ENCODE measurements around the gene IL5.

DNA sequence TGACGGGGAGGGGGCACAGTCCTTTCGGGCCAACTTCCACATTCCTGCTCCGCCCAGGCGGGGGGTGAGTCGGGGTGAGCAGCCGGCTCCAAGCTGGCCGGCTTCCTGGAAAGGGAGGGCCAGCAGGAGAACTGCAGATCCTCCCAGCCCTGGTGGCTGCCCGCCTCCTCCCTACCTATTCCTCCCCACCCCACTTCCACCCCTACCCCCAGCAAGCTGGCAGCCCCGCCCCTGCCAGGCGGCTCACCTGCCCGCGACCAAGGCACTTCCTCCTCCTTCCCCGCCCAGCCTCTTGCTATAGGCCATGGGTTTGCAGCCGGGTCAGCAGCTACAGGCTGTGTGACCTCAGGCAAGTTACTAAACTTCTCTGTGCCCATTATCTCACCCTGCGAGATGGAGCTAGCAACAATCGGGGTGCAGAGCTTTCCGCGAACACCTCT is 47.1 kb downstream of the IL5 start:
- TF ChIP-seq, protein P1, sequence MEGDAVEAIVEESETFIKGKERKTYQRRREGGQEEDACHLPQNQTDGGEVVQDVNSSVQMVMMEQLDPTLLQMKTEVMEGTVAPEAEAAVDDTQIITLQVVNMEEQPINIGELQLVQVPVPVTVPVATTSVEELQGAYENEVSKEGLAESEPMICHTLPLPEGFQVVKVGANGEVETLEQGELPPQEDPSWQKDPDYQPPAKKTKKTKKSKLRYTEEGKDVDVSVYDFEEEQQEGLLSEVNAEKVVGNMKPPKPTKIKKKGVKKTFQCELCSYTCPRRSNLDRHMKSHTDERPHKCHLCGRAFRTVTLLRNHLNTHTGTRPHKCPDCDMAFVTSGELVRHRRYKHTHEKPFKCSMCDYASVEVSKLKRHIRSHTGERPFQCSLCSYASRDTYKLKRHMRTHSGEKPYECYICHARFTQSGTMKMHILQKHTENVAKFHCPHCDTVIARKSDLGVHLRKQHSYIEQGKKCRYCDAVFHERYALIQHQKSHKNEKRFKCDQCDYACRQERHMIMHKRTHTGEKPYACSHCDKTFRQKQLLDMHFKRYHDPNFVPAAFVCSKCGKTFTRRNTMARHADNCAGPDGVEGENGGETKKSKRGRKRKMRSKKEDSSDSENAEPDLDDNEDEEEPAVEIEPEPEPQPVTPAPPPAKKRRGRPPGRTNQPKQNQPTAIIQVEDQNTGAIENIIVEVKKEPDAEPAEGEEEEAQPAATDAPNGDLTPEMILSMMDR (IDR thresholded peaks at IDR 0.05; ENCODE audit: low read depth, low read length, missing input control): no peak
- TF ChIP-seq, protein P2, sequence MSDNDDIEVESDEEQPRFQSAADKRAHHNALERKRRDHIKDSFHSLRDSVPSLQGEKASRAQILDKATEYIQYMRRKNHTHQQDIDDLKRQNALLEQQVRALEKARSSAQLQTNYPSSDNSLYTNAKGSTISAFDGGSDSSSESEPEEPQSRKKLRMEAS (IDR thresholded peaks at IDR 0.05): peak; percentile 86
- TF ChIP-seq JUND (IDR thresholded peaks at IDR 0.05): no peak
- TF ChIP-seq SP1 (IDR thresholded peaks at IDR 0.05): no peak
- no peak for TF ChIP-seq RAD21 (IDR thresholded peaks at IDR 0.05)
- TF ChIP-seq HNF4G (IDR thresholded peaks at IDR 0.05): no peak
- TF ChIP-seq TAF1 (conservative IDR thresholded peaks at IDR 0.05): no peak
- TF ChIP-seq YY1 (IDR thresholded peaks at IDR 0.05): no peak
- TF ChIP-seq EGR1 (IDR thresholded peaks at IDR 0.05; ENCODE audit: low read depth in 2 of 2): peak in 1 of 2 donors; percentile 22
- TF ChIP-seq, protein P3, sequence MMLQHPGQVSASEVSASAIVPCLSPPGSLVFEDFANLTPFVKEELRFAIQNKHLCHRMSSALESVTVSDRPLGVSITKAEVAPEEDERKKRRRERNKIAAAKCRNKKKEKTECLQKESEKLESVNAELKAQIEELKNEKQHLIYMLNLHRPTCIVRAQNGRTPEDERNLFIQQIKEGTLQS (IDR thresholded peaks at IDR 0.05): no peak
- TF ChIP-seq, protein P4, sequence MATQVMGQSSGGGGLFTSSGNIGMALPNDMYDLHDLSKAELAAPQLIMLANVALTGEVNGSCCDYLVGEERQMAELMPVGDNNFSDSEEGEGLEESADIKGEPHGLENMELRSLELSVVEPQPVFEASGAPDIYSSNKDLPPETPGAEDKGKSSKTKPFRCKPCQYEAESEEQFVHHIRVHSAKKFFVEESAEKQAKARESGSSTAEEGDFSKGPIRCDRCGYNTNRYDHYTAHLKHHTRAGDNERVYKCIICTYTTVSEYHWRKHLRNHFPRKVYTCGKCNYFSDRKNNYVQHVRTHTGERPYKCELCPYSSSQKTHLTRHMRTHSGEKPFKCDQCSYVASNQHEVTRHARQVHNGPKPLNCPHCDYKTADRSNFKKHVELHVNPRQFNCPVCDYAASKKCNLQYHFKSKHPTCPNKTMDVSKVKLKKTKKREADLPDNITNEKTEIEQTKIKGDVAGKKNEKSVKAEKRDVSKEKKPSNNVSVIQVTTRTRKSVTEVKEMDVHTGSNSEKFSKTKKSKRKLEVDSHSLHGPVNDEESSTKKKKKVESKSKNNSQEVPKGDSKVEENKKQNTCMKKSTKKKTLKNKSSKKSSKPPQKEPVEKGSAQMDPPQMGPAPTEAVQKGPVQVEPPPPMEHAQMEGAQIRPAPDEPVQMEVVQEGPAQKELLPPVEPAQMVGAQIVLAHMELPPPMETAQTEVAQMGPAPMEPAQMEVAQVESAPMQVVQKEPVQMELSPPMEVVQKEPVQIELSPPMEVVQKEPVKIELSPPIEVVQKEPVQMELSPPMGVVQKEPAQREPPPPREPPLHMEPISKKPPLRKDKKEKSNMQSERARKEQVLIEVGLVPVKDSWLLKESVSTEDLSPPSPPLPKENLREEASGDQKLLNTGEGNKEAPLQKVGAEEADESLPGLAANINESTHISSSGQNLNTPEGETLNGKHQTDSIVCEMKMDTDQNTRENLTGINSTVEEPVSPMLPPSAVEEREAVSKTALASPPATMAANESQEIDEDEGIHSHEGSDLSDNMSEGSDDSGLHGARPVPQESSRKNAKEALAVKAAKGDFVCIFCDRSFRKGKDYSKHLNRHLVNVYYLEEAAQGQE (IDR thresholded peaks at IDR 0.05): no peak
